ENCODE data around the gene GRK1.

- TF ChIP-seq ZNF274 (IDR thresholded peaks at IDR 0.05; ENCODE audit: low read depth, low read length) (no peak), SUZ12 (IDR thresholded peaks at IDR 0.05; ENCODE audit: extremely low read depth, insufficient read depth, insufficient read length) (no peak)
Measured at GRCh38 chr13:113762538-113762937, 95.5 kb downstream of the GRK1 start.
